HepG2 (cell line): ENCODE results near the gene ZNF526.
A peak's percentile ranks its signal among the peaks of the same experiment; 100 is the strongest.

Source experiments
- CREB3 ChIP-seq: sonication (generic); formaldehyde crosslinking; IDR thresholded peaks from 2 replicates; pipeline ENCODE4 v1.5.0; 2020; ENCODE audit warnings: missing genetic modification reagents
- GATAD2A ChIP-seq: IDR thresholded peaks from 2 replicates; pipeline ENCODE4 v1.6.1; 2016
- HCFC1 ChIP-seq: fragments of 150-350 bp; IDR thresholded peaks from 2 replicates; pipeline ENCODE4 v1.6.1; 2014; ENCODE audit warnings: low read depth, low read length
- HDAC2 ChIP-seq: sonication (generic); formaldehyde crosslinking; IDR thresholded peaks from 2 replicates; pipeline ENCODE4 v1.4.0; 2020; ENCODE audit warnings: missing genetic modification reagents
- MEIS2 ChIP-seq: sonication (generic); formaldehyde crosslinking; IDR thresholded peaks from 2 replicates; pipeline ENCODE4 v1.9.0; 2021; ENCODE audit warnings: mild to moderate bottlenecking, missing genetic modification reagents
- POLR2A ChIP-seq, 2 experiments: IDR thresholded peaks; 2 replicates each; pipeline ENCODE4 v1.6.1; 2011; ENCODE audit warnings: low read depth in 2 of 2, low read length in 2 of 2, mild to moderate bottlenecking in 1 of 2, moderate library complexity in 1 of 2; ENCODE audit not compliant: insufficient read depth in 1 of 2
- POLR2G ChIP-seq: fragments of 200-400 bp; formaldehyde crosslinking; IDR thresholded peaks from 2 replicates; pipeline ENCODE4 v1.6.1; 2018; ENCODE audit warnings: mild to moderate bottlenecking, low read depth, low read length, moderate library complexity
- ZBTB33 ChIP-seq: sonication (generic); formaldehyde crosslinking; IDR thresholded peaks from 2 replicates; pipeline ENCODE4 v1.4.0; 2020; ENCODE audit warnings: missing genetic modification reagents
- ZNF607 ChIP-seq: sonication (generic); formaldehyde crosslinking; IDR thresholded peaks from 2 replicates; pipeline ENCODE4 v1.5.1; 2020; ENCODE audit warnings: missing genetic modification reagents, mild to moderate bottlenecking, borderline replicate concordance

GRCh38 chr19:42246143-42246921 lies 26.2 kb downstream of the ZNF526 start:
- no peak for TF ChIP-seq MEIS2 (CRISPR knock-in tag)
- no peak for TF ChIP-seq HDAC2 (CRISPR knock-in tag)
- peak; percentile 66 for TF ChIP-seq POLR2G
- TF ChIP-seq CREB3 (CRISPR knock-in tag), result no peak
- no peak for TF ChIP-seq ZBTB33 (CRISPR knock-in tag)
- TF ChIP-seq ZNF607, result peak; percentile 30; the same call in 1 of the 2 replicates
- no peak for TF ChIP-seq GATAD2A (CRISPR knock-in tag)
- TF ChIP-seq POLR2A (IDR thresholded peaks at IDR 0.05; ENCODE audit: insufficient read depth in 1 of 2, low read depth in 2 of 2, low read length in 2 of 2), result peak in 1 of 2 experiments; percentile 50; a peak in 1 of 4 replicates
- TF ChIP-seq HCFC1, result no peak
